IMR-90 (cell line): ENCODE data around the gene NDST1.

Experiments used
- BHLHE40 ChIP-seq: fragments of 150-350 bp; IDR thresholded peaks from 2 replicates; pipeline ENCODE4 v1.6.1; 2016; ENCODE audit warnings: mild to moderate bottlenecking, low read depth, low read length
- CEBPB ChIP-seq: IDR thresholded peaks from 2 replicates; pipeline ENCODE4 v1.6.1; 2012; ENCODE audit warnings: low read depth, low read length, improper control_type of control experiment
- CHD1 ChIP-seq: IDR thresholded peaks from 2 replicates; pipeline ENCODE4 v1.6.1; 2012; ENCODE audit warnings: low read depth, low read length, improper control_type of control experiment
- FOS ChIP-seq: fragments of 150-350 bp; IDR thresholded peaks from 2 replicates; pipeline ENCODE4 v1.6.1; 2016; ENCODE audit warnings: low read depth, low read length
- MXI1 ChIP-seq: IDR thresholded peaks from 2 replicates; pipeline ENCODE4 v1.6.1; 2012; ENCODE audit warnings: low read depth, mild to moderate bottlenecking, low read length, moderate library complexity, borderline replicate concordance
- NFE2L2 ChIP-seq: fragments of 150-350 bp; IDR thresholded peaks from 2 replicates; pipeline ENCODE4 v1.6.1; 2016; ENCODE audit warnings: low read depth, mild to moderate bottlenecking, low read length
- POLR2A ChIP-seq: IDR thresholded peaks from 2 replicates; pipeline ENCODE4 v1.6.1; 2012; ENCODE audit warnings: mild to moderate bottlenecking, low read depth, low read length
- RAD21 ChIP-seq: IDR thresholded peaks from 2 replicates; pipeline ENCODE4 v1.6.1; 2012; ENCODE audit warnings: low read length, improper control_type of control experiment
- RCOR1 ChIP-seq: IDR thresholded peaks from 2 replicates; pipeline ENCODE4 v1.6.1; 2012; ENCODE audit warnings: mild to moderate bottlenecking, low read length, improper control_type of control experiment; ENCODE audit not compliant: insufficient replicate concordance
- SMC3 ChIP-seq: fragments of 150-350 bp; IDR thresholded peaks from 2 replicates; pipeline ENCODE4 v1.6.1; 2016; ENCODE audit warnings: low read depth, mild to moderate bottlenecking, antibody characterized with exemption, low read length, moderate library complexity
- USF2 ChIP-seq: fragments of 150-350 bp; IDR thresholded peaks from 2 replicates; pipeline ENCODE4 v1.6.1; 2017; ENCODE audit warnings: mild to moderate bottlenecking, antibody characterized with exemption, low read length, low read depth
- TF ChIP-seq, protein P1 (sequence below): conservative IDR thresholded peaks from 2 replicates; pipeline ENCODE4 v1.5.1; 2012; ENCODE audit warnings: mild to moderate bottlenecking, low read depth, low read length, improper control_type of control experiment

DNA sequence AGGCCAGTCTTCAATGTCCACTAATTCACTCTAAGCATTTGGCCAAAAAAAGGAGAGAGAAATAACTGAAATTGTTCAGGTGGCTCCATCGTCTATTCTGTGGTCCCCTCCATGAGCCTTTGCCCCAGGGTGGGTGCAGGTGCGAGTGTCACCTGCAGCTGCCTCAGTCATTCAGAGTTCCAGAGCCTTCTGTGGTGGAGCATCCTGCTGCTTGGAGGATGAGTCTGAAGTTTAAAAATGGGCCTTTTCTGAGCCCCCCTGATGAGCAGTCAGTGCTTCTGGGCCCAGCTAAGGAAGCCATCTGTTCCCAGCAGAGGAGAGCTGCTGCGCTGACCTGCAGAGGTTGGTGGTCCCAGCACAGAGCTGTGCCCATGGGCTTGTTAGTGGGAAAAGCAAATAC is 48.2 kb downstream of the NDST1 start:
- TF ChIP-seq, protein P1, sequence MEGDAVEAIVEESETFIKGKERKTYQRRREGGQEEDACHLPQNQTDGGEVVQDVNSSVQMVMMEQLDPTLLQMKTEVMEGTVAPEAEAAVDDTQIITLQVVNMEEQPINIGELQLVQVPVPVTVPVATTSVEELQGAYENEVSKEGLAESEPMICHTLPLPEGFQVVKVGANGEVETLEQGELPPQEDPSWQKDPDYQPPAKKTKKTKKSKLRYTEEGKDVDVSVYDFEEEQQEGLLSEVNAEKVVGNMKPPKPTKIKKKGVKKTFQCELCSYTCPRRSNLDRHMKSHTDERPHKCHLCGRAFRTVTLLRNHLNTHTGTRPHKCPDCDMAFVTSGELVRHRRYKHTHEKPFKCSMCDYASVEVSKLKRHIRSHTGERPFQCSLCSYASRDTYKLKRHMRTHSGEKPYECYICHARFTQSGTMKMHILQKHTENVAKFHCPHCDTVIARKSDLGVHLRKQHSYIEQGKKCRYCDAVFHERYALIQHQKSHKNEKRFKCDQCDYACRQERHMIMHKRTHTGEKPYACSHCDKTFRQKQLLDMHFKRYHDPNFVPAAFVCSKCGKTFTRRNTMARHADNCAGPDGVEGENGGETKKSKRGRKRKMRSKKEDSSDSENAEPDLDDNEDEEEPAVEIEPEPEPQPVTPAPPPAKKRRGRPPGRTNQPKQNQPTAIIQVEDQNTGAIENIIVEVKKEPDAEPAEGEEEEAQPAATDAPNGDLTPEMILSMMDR, result no peak
- TF ChIP-seq MXI1 (no peak), RCOR1 (no peak), RAD21 (no peak), CEBPB (no peak), SMC3 (no peak), POLR2A (no peak), NFE2L2 (no peak), FOS (no peak), CHD1 (no peak), BHLHE40 (no peak), USF2 (no peak)
